SKM-1 treated with dmso at 0.1 percent for 144 hours (cell line): ENCODE measurements around the gene MSH3.
"Not testable (repeated sequence)": the region's sequence is repeated elsewhere in the genome, so short reads cannot be mapped to it uniquely, and the experiment has no call there.

Experiments used
- DNase-seq: peaks from one replicate; lab custom pipeline; 2025; ENCODE audit not compliant: unreplicated experiment; lab: John Stamatoyannopoulos, UW

Gene MSH3

DNA sequence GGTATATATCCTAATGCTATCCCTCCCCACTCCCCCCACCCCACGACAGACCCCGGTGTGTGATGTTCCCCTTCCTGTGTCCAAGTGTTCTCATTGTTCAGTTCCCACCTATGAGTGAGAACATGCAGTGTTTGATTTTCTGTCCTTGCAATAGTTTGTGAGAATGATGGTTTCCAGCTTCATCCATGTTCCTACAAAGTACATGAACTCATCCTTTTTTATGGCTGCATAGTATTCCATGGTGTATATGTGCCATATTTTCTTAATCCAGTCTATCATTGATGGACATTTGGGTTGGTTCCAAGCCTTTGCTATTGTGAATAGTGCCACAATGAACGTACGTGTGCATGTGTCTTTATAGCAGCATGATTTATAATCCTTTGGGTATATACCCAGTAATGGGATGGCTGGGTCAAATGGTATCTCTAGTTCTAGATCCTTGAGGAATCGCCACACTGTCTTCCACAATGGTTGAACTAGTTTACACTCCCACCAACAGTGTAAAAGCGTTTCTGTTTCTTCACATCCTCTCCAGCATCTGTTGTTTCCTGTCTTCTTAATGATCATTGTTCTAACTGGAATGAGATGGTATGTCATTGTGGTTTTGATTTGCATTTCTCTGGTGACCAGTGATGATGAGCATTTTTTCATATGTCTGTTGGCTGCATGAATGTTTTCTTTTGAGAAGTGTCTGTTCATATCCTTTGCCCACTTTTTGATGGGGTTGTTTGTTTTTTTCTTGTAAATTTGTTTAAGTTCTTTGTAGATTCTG, 186.8 kb downstream of the MSH3 start:
- DNase-seq = not testable (repeated sequence)

DNA sequence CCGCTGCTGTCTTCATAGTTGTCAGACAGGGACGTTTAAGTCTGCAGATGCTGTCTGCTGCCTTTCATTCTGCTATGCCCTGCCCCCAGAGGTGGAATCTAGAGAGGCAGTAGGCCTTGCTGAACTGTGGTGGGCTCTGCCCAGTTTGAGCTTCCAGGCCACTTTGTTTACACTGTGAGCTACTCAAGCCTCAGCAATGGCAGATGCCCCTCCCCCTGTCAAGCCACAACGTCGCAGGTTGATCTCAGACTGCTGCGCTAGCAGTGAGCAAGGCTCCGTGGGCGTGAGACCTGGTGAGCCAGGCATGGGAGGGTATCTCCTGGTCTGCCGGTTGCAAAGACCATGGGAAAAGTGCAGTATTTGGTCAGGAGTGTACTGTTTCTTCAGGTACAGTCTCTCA, 192.0 kb downstream of the MSH3 start:
- DNase-seq = not testable (repeated sequence)

DNA sequence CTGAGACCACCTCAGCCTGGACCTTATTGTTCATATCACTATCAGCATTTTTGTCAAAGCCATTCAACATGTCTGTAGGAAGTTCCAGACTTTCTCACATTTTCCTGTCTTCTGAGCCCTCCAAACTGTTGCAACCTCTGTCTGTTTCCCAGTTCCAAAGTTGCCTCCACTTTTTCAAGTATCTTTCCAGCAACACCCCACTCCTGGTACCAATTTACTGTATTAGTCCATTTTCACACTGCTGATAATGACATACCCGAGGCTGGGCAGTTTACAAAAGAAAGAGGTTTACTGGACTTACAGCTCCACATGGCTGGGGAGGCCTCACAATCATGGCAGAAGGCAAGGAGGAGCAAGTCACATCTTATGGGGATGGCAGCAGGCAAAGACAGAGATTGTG, 195.7 kb downstream of the MSH3 start:
- DNase-seq = not testable (repeated sequence)

DNA sequence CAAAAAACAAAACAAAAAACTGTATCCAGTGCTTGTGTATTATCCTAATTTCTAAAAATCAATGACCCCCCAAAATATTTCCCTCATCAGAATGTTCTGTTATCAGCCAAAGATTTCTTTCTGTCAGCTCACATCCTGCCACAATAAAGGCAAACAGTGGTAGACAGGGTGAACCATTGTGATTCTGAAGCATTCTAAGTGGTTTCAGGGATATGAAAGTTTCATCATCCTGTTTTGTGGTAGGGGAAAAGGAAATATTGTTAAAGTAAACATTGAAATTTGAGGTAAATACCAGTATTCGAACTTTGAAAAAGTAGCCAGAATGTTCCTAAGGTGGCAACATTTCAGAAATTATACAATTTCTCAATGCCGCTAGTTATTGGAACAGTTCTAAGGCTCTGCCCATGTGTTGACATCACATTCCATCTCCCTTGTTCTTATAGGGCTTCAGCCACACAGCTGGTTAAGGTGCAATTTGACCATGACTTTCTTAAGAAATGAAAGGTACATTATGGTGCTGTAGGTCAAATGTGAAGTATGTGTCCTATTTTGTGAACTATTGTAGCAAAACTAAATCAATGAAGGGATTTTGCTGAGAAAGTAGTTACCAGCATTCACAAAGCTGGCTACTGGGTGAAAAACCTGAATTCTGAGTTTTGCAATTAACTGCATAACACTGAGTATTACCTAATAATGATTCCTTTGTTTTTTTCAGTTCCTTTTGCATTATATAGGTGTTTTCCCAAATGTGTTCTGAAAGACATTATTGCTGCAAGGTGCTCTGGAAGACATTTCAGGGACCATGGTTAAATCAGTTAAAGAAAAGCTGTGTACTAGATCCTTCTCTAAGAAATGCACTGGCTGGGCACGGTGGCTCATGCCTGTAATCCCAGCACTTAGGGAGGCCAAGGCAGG, 198.1 kb downstream of the MSH3 start:
- DNase-seq = no peak

DNA sequence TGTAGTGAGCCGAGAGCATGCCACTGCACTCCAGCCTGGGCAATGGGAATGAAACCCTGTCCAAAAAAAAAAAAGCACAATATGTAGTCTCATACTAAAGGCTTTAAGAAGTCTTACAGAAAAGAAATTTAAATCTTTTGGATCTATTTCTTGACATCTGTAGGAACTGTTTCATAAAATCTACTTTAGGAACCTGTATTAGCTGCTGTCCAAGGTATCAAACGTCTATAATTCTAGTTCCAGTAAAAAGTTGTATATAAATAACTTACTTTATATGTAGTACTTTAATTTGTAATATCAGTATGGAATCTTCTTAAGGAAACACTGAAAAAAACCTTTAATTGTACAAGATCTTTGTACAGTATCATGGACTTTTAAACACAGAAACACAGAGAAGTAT, 199.0 kb downstream of the MSH3 start:
- DNase-seq = no peak

DNA sequence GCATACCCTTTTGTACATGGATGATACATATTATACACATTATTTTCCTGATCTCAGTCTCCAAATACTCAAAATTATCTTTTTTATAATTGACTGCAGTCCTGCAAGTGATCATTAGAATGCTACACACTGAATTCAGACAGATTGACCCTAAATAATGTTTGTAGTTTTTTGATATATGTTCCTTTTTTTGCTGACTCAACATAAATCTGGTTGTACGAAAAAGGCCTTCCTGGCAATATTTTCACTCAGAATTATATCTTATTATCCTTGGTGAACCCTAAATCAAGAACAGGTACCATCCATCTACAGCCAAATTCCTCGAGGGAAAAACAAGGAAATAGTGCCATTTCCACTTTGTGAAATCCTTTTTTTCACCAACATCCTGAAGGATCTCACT, 200.1 kb downstream of the MSH3 start:
- DNase-seq = no peak

DNA sequence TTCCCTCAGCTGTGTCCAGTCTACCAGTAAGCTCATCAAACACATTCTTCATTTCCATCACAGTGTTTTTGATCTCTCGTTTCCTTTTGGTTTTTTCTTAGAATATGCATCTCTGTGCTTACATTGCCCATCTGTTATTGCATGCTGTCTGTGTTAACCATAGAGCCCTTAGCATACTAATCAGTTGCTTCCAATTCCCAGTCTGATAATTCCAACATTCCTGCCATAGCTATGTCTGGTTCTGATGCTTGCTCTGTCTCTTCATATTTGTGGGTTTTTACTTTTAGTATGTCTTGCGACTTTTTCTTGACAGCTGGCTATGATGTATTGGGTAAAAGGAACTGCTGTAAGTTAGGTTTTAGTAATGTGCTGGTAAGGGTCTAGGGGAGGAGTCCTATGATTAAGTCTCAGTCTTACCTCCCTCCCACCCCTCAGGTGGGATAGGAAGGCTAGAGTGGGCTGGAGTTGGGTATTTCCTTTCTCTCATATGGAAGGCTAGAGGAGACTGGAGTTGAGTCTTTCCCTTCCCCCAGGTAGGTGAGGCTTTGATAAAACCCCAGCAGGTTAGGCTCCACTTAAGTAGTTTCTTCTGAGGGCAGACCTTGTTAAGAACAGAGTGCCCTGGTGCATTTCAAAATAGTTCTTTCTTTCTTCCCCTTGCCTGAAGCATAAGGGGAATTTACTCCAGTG, 206.6 kb downstream of the MSH3 start:
- DNase-seq = no peak

DNA sequence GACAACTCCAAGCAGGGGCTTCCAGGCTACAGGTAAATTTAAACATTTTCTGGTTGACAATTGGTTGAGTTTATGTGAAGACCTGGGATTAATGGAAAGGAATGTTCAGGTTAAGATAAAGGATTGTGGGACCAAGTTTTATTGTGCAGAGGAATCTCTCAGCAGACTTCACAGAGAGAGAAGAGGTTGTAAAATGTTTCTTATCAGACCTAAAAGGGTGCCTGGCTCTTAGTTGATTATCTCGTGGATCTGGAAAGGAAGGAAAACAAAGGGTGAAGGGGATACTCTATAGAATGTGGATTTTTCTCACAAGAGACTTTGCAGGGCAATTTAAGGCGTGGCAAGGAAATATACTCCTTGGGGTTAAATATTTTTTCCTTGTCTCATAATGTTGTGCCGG, 209.3 kb downstream of the MSH3 start:
- DNase-seq = no peak

DNA sequence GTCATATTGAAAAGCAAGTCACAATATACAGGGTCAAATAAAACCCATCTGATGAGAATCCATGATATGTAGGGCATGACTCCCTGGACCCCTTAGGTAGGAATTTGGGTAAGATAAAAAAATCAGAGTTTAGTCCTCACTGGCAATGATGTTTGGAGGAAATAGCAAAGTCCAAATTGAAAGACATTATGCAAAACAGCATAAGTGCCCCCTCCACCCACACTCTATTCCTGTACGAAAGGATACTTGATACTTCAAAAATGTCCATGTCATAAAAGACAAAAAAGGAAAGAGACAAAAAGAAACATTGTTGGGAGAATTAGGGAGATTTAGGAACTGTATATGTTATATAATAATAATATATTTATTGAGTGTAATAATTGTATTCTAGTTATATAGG, 209.7 kb downstream of the MSH3 start:
- no peak for DNase-seq

DNA sequence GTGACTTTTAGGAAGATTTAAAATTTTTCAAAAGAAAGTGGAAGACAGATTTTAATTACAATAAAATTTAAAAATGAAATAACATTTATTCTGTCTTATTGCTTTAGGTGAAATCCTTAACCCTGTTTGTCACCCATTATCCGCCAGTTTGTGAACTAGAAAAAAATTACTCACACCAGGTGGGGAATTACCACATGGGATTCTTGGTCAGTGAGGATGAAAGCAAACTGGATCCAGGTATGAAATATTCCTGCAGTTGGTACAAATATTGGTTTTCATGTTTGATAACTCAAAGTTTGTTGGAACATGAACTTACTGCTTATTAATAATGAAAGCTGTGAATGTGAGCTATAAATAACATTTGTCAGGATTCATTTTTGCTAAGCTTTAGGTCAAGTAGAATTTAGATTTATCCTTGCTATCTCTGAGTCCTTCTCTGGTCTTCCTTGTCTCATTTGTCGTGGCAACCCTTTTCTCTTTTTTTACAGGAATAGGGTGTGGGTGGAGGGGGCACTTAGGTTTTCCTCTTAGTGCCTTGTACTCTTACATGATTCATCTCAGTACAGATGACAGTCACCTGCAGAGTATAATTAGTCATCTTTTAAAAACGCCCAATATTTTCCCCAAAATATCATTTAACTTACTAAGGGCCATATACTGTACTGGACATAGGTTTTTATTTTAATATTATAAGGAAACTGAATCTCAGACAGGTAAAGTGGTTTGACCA, 210.4 kb downstream of the MSH3 start:
- DNase-seq = no peak

DNA sequence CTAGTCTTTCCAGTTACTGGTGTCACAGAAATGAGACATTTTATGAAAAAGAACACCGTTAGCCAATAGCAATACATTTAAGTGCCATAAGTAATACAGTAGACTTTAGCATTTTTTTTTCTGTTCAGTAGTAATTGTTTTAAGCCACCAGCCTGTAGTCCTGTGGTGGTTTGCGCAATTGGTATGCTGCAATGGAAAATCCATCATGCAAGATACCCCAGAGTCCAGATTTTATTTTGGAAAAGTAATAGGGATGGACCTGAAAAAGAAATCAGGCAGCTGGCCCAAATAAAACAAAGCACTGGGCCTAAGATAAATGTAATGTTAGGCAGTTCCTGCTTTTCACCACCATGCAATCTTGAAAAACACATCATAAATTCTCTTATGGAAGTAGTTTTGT, 211.1 kb downstream of the MSH3 start:
- DNase-seq = no peak

DNA sequence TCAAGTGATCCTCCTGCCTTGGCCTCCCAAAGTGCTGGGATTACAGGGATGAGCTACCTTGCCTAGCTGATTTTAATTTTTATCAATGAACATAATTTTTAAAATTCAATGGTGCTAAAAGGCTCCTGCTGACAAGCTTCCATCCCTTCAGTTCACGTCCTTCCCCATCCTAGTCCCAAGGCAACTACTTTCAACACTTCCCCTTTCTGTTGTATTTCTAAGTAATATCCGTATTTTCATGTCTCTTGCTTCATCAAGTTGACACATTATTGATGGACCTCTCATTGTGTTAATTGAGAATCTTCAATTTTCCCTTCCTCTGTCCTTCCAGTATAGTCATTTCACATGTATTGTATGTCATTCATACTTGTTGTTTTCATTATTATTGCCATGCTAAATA, 211.9 kb downstream of the MSH3 start:
- peak; percentile 47 for DNase-seq

DNA sequence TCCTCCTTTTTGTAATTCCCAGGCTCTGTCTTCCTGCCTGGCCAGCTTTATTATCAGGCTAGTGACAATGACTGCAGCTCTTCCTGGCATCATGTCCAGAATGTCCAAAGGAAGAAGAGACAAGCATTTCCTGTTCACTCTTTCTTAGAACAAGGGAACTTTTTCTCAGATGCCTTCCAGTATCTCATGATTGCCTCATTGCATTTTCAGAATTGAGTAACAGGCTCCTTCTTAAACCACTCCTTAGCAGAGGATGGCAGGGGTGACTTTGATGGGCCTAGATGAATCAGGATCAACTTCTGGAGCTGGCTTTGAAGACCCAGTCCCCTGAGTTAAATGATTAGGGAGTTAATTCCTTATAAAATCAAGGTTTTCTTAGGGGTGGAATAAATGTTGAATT, 212.8 kb downstream of the MSH3 start:
- no peak for DNase-seq

DNA sequence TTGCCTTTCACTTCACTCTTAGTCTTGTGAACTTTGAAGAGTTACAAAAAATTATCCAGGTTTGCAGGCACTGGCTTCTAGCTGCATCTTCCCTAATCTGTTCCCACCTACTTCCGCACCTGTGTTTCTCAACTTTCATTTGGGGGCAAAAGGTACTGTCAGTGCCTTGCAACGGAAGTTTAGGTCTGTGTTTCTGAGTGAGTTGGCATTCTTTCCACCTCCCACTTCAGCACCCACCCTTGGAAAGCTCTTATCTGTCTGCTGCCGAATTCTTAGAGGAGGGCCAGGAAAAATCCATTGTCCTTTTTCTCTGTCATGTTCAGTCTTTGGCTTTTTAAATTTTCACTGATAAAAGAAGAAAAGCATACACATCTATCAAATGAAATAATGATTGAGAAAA, 216.0 kb downstream of the MSH3 start:
- no peak for DNase-seq

DNA sequence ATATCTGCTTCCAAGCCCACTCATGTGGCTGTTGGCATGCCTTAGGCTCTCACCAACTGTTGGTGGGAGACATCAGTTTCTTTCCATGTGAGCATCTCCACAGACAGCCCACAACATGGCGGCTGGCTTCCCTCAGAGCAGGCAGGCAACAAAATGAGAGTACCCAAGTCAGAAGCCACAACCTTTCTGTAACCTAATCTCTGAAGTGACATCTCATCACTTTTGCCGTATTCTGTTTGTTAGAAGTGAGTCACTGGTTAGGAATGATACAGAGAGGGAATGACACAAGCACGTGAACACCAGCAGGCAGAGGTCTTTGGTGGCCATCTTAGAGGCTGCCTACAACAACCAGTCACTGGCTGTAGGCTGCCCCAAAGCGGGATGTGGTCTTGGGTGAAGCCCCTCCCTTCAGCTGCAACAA, 217.1 kb downstream of the MSH3 start:
- no peak for DNase-seq

DNA sequence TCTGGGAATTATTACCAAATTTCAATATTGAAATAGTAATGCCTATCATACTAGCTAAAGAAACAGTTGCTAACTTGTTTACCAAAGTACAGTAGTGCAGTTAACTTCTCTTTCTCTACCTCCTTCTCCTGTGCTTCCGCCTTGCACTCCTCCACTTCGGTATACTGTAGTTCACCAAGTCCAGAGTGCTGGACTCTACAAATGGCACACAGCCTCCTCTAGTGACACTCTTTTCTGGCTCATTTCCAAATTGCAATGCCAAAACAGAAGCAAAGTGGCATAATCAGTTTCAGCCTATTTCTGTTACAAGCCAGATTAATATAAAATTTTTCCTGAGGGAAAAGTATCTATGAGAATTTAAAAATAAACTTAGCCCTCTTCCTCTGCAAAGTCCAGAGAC, 219.7 kb downstream of the MSH3 start:
- DNase-seq = no peak

DNA sequence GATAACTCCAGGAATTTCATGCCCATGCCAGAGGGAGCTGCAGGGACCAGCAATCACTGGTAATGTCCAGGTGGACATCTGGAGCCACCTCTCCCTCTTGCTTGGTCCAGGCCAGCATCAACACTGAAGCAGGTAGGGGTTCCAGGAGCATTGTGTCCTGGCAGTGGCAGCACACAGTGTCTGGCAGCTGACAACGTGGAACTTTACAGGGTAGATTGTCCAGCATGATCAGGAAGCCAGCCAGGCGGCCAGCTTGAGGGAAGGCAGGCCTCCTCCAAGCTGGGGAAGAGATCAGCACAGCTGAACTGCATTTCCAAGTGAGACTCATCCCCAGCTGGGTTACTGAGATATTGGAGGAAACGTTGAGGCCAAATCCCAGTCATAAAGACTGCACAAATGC, 223.1 kb downstream of the MSH3 start:
- no peak for DNase-seq

DNA sequence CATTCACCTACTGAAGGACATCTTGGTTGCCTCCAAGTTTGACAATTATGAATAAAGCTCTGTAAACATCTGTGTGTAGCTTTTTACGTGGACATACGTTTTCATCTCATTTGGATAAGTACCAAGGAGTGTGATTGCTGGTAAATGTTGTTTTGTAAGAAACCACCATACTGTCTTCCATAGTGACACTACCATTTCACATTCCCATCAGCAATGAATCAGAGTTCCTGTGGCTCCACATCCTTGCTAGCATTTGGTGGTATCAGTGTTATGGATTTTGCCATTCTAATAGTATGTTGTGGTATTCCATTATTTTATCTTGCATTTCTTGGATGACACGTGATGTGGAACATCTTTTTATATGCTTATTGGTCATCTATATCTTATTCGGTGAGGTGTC, 227.3 kb downstream of the MSH3 start:
- DNase-seq = no peak

DNA sequence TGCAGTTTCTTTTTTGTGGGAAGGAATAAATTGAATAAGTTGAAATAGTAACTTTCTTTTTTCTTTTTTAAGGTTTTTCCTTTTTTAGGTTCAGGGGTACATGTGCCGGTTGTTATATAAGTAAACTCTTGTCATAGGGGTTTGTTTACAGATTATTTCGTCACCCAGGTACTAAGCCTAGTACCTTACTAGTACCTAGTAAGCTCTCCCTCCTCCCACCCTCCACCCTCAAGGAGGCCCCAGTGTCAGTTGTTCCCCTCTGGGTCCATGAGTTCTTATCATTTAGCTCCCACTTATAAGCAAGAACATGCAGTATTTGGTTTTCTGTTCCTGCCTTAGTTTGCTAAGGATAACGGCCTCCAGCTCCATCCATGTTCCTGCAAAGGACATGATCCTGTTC, 228.9 kb downstream of the MSH3 start:
- DNase-seq = not testable (repeated sequence)

DNA sequence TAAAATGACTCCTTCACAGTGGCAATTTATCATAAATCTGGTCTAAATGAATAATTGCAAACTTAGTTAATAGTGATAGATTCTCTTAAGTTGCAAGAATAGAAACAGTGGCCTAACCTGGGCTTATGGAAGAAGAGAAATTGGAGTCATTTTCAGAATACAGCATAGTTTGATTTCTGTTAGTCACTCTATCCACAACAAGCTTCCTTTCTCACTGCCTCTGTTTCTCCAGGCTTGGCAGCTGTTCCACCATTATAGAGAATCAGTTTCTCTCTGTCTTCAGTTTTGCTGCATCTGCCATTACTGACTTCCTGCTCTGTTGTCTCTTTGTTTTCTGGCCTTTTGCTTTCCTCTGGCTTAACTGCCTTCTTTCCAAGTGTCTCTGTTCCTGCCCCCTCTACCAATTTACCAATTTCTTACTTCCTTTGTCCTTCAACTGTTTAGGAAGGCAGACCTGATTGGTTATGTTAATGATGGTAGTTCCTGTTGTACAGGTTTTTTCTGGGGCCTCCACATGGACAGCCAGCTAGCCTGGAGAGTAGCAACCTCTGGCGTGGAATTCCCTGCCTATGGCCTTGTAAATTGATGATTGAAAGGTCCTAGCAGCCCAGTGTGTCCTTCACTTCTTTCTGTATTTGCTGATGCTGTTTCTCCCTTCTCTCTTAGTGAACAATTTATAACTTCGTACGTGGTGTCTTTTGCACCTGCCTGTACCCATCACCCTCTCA, 229.8 kb downstream of the MSH3 start:
- no peak for DNase-seq
